ENCODE data around the gene TMX2. TPM values are rescaled to one million over a fixed set of nuclear protein-coding genes. Genes with fewer than 3 reads are reported as not detected.

The TMX2 gene
- total and polyA plus RNA-seq, 7 donors: 25.2 to 136 (median 37.9) TPM

GRCh38 chr11:57776577-57777210 lies 64.3 kb downstream of the TMX2 start:
- no peaks in the 10 kb centered on the region for H3K27me3 ChIP-seq
- no peak overlapping the region for H3K4me3 ChIP-seq
- intact Hi-C loops (cut with DNase I): no loop called here
- H3K4me1 ChIP-seq: peaks cover 0 to 99% (median 98%) of the 10 kb centered on the region in 4 donors
- H3K27ac ChIP-seq: peak overlapping the region; percentile 72 to 86 (median 82)
- no peaks in the 10 kb centered on the region for H3K9me3 ChIP-seq
- TF ChIP-seq CTCF (IDR thresholded peaks at IDR 0.05) (no peak), POLR2A (IDR thresholded peaks at IDR 0.05) (no peak), EP300 (IDR thresholded peaks at IDR 0.05) (no peak), POLR2AphosphoS5 (IDR thresholded peaks at IDR 0.05) (no peak)
- 15 to 49% methylated on average over 2 of the region's 2 CpGs for WGBS, 2 donors
- H3K36me3 ChIP-seq: no peaks in the 10 kb centered on the region
- DNase-seq: no peak

GRCh38 chr11:57777969-57778317 lies 65.5 kb downstream of the TMX2 start:
- TF ChIP-seq EP300 (IDR thresholded peaks at IDR 0.05) (no peak), POLR2A (IDR thresholded peaks at IDR 0.05) (no peak), CTCF (IDR thresholded peaks at IDR 0.05) (no peak), POLR2AphosphoS5 (IDR thresholded peaks at IDR 0.05) (no peak)
- peak overlapping the region in 3 of 4 donors; percentile 3 to 21 (median 15) for H3K4me3 ChIP-seq
- H3K9me3 ChIP-seq: no peaks in the 10 kb centered on the region
- no peaks in the 10 kb centered on the region for H3K36me3 ChIP-seq
- WGBS, 2 donors: 9 to 41% methylated on average over 3 of the region's 3 CpGs
- H3K4me1 ChIP-seq: peaks cover 0 to 98% (median 96%) of the 10 kb centered on the region in 4 donors
- intact Hi-C loops (cut with DNase I): loop anchor here (2.0 kb wide), 1 partner anchor 15 kb away; no protein-coding TSS in a partner anchor
- DNase-seq: no peak
- H3K27me3 ChIP-seq: no peaks in the 10 kb centered on the region
- peak overlapping the region; percentile 72 to 86 (median 82) for H3K27ac ChIP-seq

DNA sequence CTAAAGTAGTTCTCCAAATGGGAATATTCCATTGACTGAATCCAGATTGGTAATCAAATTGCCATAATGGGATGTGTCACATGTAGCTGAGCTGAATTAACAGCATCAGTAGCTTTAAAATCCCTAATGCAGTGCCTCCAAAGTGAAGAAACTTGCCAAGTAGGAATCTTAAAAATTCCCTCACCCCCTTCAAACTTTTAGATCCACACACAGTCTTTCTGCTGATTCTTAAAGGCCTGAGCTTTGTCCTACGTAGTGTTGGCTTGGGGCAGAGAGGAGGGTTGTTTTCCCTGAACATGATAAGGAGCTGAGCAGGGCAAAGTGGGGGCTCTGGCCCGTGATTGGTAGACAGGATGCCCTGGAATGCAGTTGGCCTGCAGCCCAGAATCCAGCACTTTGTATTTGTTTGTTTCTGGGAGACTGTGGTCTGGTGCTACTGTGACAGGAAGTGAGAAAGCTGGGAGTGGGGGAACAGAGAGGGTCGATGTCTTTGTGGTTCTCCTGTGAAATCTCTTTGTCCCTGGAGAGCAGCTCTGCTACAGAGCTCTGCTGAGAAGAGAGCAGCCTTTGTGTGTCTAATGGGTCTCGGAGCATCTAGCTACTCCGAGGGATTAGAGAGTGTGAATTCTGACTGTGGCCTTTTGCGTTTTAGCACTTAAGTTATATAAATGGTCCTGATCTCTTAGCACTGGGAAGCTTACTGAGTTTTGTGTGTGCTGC lies 66.1 kb downstream of the TMX2 start:
- peak overlapping the region in 3 of 4 donors; percentile 3 to 21 (median 15) for H3K4me3 ChIP-seq
- peak overlapping the region; percentile 72 to 86 (median 82) for H3K27ac ChIP-seq
- TF ChIP-seq POLR2A (IDR thresholded peaks at IDR 0.05): no peak
- TF ChIP-seq CTCF (IDR thresholded peaks at IDR 0.05): no peak
- peak; percentile 20 to 66 (median 56) for TF ChIP-seq POLR2AphosphoS5 (IDR thresholded peaks at IDR 0.05)
- H3K27me3 ChIP-seq: no peaks in the 10 kb centered on the region
- no peaks in the 10 kb centered on the region for H3K36me3 ChIP-seq
- peak; percentile 94 for DNase-seq
- 5 to 28% methylated on average over 6 of the region's 6 CpGs for WGBS, 2 donors
- H3K9me3 ChIP-seq: no peaks in the 10 kb centered on the region
- intact Hi-C loops (cut with DNase I): loop anchor here (2.0 kb wide), 1 partner anchor 16 kb away; no protein-coding TSS in a partner anchor
- peaks cover 0 to 99% (median 93%) of the 10 kb centered on the region in 4 donors for H3K4me1 ChIP-seq

DNA sequence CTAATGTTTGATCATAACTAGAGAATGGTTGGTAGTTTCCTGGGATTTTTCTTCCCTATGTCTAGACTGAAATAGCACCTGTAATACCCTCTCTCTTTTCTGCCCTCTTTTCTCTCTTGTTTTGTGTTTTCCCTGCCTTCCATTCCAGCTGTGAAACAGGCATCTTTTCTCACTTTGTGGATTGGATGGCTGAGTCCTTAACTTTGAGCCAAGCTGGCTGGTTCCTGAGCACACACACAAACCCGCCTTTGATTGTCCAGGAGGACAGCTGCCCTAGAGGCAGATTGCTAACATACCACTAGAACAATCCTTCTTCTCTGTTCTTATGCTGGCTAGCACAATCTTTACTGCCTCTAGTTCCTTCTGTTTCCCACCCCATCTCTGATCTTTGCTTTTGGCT lies 66.9 kb downstream of the TMX2 start:
- intact Hi-C loops (cut with DNase I): loop anchor here (2.0 kb wide), 1 partner anchor 16 kb away; no protein-coding TSS in a partner anchor
- Histone ChIP-seq H3K4me3 (peak overlapping the region in 1 of 4 donors; percentile 21), H3K27me3 (no peaks in the 10 kb centered on the region), H3K9me3 (no peaks in the 10 kb centered on the region), H3K4me1 (peaks cover 0 to 99% (median 91%) of the 10 kb centered on the region in 4 donors), H3K36me3 (no peaks in the 10 kb centered on the region), H3K27ac (peak overlapping the region; percentile 72 to 86 (median 82))
- TF ChIP-seq CTCF (IDR thresholded peaks at IDR 0.05) (no peak), POLR2AphosphoS5 (IDR thresholded peaks at IDR 0.05) (peak in 2 of 4 donors; percentile 27 to 29), EP300 (IDR thresholded peaks at IDR 0.05) (no peak), POLR2A (IDR thresholded peaks at IDR 0.05) (no peak)
- 8 to 47% methylated on average over 1 of the region's 1 CpG for WGBS, 2 donors
- no peak for DNase-seq
